Measurements from ENCODE around the gene C1QC.

Gene C1QC

DNA sequence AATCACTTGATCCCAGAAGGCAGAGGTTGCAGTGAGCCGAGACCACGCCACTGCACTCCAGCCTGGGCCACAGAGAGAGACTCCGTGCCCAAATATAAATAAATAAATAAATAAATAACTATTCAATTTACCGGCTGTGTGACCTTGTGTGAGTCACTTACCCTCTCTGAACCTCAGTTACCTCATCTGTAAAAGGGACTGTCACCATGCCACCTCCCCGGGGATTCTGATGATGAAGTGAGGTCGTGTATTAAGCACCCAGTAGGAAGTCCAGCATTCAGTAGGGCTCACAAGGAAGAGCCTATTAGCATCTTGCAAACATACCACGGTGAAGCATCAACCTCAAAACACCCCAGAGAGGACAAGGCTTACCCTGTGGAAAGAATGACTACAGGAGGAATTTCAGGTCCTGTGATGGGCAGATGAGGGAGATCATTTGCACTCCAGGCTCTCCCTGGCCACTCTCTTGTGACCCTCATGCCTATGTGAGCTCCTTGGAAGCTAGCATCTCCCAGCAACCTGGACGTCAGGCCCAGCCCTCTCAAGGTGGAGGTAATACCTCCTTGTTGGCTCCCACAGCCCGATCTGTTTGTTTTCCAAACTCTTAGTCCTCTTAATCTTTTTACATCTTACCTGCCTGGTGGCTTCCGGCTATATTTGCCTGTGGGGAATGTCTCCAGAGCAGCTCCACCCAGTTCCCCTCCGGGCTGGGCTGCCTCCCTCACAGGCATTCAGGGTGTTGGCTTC lies 14.6 kb upstream of the C1QC start:
- TF ChIP-seq, protein P1, sequence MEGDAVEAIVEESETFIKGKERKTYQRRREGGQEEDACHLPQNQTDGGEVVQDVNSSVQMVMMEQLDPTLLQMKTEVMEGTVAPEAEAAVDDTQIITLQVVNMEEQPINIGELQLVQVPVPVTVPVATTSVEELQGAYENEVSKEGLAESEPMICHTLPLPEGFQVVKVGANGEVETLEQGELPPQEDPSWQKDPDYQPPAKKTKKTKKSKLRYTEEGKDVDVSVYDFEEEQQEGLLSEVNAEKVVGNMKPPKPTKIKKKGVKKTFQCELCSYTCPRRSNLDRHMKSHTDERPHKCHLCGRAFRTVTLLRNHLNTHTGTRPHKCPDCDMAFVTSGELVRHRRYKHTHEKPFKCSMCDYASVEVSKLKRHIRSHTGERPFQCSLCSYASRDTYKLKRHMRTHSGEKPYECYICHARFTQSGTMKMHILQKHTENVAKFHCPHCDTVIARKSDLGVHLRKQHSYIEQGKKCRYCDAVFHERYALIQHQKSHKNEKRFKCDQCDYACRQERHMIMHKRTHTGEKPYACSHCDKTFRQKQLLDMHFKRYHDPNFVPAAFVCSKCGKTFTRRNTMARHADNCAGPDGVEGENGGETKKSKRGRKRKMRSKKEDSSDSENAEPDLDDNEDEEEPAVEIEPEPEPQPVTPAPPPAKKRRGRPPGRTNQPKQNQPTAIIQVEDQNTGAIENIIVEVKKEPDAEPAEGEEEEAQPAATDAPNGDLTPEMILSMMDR (IDR thresholded peaks at IDR 0.05; ENCODE audit: extremely low read depth, missing control alignments): no peak
- DNase-seq (ENCODE audit: low spot score): no peak

DNA sequence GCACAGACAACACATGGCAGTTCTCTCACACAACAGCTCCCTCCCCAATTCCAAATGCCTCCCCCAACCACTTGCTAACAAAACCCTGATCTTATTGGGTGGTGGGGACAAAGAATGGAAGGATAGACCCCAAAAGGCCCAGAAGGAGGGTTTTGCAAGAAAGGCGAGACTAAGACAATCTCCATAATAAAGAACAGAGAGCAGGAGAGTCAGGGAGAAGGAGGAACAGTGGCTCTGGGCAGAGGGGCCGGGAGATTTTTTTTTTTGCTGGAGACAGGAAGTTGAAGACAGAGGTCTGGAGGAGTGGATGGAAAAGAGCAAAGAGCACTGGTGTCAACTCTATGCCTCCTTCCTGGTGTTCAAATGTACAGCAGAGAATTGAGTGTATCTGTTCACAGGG lies 13.5 kb upstream of the C1QC start:
- DNase-seq (ENCODE audit: low spot score): no peak
- TF ChIP-seq, protein P1 (IDR thresholded peaks at IDR 0.05; ENCODE audit: extremely low read depth, missing control alignments): no peak

DNA sequence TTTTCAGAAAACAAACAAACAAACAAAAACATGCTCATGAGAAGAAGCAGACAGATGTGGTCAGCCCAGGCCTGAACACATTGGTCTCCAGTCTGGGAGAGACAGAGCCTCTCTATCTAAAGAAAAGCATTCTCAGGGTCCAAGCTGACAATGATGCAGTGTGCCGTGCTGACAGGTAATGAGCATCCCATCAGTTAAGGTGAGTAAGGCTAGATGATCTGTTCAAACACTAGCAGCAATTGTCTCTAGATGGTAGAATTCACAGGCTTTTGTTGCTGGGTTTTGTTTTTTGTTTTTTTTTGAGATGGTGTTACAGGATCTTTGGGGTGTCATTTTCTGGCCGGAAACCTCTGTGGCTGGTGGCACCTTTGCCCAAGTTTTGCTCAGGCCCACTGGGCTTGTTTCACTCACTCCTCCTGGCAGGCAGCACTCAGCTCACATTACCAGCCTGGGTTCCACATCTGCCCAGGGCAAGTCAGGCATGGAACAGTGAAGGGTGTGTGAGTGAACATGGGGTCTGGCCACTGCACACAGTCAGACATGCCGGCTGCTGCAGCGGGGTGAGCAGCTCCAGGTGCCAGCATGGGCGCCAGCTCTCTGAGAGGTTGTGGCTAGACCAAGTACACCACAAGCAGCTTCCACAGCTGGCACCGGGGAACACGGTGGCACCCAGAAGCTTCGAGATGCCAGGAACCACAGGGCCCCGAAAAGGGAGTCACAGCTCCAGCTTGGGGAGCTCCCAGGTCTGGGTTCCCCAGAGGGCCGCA lies 9.6 kb upstream of the C1QC start:
- TF ChIP-seq, protein P1 (IDR thresholded peaks at IDR 0.05; ENCODE audit: extremely low read depth, missing control alignments): no peak
- no peak for DNase-seq (ENCODE audit: low spot score)

DNA sequence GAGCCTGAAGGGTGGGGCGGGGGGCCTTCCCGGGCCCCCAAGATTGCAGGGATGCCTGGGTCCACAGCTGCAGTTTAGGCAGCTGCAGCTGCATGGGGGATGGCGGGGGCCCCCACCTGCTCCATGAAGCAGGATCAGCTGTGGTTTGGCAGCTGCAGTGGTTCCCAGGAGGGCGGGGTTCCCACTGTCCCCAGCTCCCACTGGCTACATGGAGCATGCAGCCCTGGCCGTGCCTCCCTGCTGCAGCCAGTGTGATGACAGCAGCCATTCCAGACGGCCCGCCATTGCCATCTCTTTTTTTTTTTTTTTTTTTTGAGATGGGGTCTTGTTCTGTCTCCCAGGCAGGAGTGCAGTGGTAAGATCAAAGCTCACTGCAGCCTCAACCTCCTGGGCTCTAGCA lies 8.0 kb upstream of the C1QC start:
- DNase-seq (ENCODE audit: low spot score): no peak
- TF ChIP-seq, protein P1 (IDR thresholded peaks at IDR 0.05; ENCODE audit: extremely low read depth, missing control alignments): no peak

DNA sequence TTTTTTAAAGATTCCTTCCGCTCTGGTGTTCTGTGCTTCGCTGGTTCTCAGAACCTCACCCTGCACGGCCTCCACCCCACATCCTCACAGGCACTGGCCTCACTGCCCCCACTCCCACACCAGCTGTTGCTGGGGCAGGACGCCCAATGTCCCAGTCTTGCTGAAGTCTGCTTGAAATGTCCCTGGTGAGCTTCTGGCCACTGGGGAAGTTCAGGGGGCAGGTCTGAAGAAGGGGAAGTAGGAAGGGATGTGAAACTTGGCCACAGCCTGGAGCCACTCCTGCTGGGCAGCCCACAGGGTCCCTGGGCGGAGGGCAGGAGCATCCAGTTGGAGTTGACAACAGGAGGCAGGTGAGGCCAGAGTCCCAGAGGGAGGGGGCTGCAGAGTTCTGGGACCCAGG lies 7.1 kb upstream of the C1QC start, which contains the start of gene C1QA:
Gene C1QA (plus strand): TSS at position 276 of the 400 bp plus-strand sequence. CDS start 989 bp downstream, outside the sequence.
- TF ChIP-seq, protein P1 (IDR thresholded peaks at IDR 0.05; ENCODE audit: extremely low read depth, missing control alignments): no peak
- DNase-seq (ENCODE audit: low spot score): no peak

DNA sequence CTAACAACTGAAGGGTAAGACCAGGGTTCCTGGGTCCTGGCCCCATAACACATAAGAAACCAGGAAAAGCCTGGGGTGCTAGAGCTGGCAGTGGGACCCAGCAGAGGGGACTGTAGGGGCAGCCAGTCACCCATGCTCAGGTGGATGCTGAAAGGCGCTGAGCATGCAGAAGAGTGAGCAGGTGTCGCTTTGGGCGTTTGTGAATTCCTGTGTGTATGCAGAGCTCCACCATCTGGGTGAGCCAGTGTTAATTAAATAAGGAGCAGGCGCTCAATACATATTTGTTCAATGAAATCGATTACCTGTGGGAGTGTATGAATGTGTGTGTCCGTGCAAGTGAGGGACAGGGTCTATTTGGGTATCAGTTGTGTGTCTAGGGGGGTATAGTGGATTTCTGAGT lies 6.5 kb upstream of the C1QC start:
- no peak for DNase-seq (ENCODE audit: low spot score)
- TF ChIP-seq, protein P1 (IDR thresholded peaks at IDR 0.05; ENCODE audit: extremely low read depth, missing control alignments): no peak

DNA sequence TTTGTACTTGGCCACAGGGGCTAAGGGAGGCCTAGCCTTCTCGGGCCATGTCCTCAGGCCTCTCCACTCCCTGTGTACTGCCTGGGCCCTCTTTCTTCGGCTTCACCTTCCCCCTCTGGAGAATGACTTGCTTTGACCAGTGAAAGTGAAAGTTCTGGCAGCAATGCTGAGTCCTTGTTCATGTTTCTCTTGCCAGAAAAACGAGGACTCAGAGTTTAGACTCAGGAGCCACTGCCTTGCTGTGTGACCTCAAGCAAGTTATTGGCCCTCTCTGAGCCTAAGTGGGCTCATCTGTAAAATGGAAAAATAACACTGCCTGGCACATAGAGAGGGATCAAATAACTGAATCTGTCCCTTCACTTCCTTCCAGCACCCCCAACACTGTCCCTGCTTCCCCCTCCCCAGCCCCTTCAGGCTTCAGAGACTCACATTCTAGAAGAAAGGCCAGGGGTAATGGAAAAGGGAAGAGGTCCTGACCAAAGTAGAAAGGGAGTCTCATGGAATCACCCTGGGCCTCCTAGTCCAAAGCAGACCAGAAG lies 5.5 kb upstream of the C1QC start:
- TF ChIP-seq, protein P1 (IDR thresholded peaks at IDR 0.05; ENCODE audit: extremely low read depth, missing control alignments): no peak
- no peak for DNase-seq (ENCODE audit: low spot score)

Measured in GM20000 (cell line).